NCI-H1930 (cell line): Measurements from ENCODE around the gene APIP.
"Not testable (repeated sequence)": the region's sequence is repeated elsewhere in the genome, so short reads cannot be mapped to it uniquely, and the experiment has no call there.

Source experiments
- DNase-seq, 2 experiments: peaks; one replicate each; lab custom pipeline; 2025; lab: John Stamatoyannopoulos, UW

Gene APIP

GRCh38 chr11:34926101-34926830 lies 10.1 kb upstream of the APIP start:
- peak in 1 of 2 experiments; percentile 24 for DNase-seq

GRCh38 chr11:34924714-34925113 lies 8.5 kb upstream of the APIP start:
- no peak for DNase-seq

- no peak for DNase-seq
Observed at GRCh38 chr11:34921156-34921555, 5.0 kb upstream of the APIP start.

- no peak for DNase-seq
Observed at GRCh38 chr11:34916843-34917770, 928 bp upstream of the APIP start.

- DNase-seq, result no peak
Observed at GRCh38 chr11:34915136-34916014, 804 bp downstream of the APIP start.

GRCh38 chr11:34913556-34913955 lies 2.6 kb downstream of the APIP start:
- not testable (repeated sequence) for DNase-seq

- no peak for DNase-seq
Observed at GRCh38 chr11:34911676-34912075, 4.5 kb downstream of the APIP start.

GRCh38 chr11:34910817-34911216 lies 5.4 kb downstream of the APIP start:
- no peak for DNase-seq

GRCh38 chr11:34909955-34910354 lies 6.2 kb downstream of the APIP start:
- DNase-seq, result no peak

- no peak for DNase-seq
Observed at GRCh38 chr11:34909415-34909814, 6.8 kb downstream of the APIP start.

- no peak for DNase-seq
Observed at GRCh38 chr11:34907934-34908593, 8.1 kb downstream of the APIP start.

GRCh38 chr11:34905666-34906065 lies 10.5 kb downstream of the APIP start:
- DNase-seq, result no peak

- no peak for DNase-seq
Observed at GRCh38 chr11:34904421-34904955, 11.7 kb downstream of the APIP start.

GRCh38 chr11:34899633-34900016 lies 16.6 kb downstream of the APIP start:
- DNase-seq, result peak in 1 of 2 experiments; percentile 7

- DNase-seq, result no peak
Observed at GRCh38 chr11:34898474-34898873, 17.7 kb downstream of the APIP start.

GRCh38 chr11:34897171-34897870 lies 18.9 kb downstream of the APIP start:
- no peak for DNase-seq

GRCh38 chr11:34896191-34896590 lies 20.0 kb downstream of the APIP start:
- not testable (repeated sequence) for DNase-seq

GRCh38 chr11:34893416-34893815 lies 22.8 kb downstream of the APIP start:
- DNase-seq, result no peak

GRCh38 chr11:34891611-34892010 lies 24.6 kb downstream of the APIP start:
- DNase-seq, result no peak

- DNase-seq, result peak in 1 of 2 experiments; percentile 21
Observed at GRCh38 chr11:34890812-34891211, 25.4 kb downstream of the APIP start.

- no peak for DNase-seq
Observed at GRCh38 chr11:34890089-34890488, 26.1 kb downstream of the APIP start.
